OCI-LY3 (cell line): ENCODE results near the gene TMEM266.

Experiments used
- CTCF ChIP-seq: fragments of 200-600, 300-600 bp; sonication (generic); IDR thresholded peaks from 2 replicates; pipeline ENCODE4 v1.5.1; 2014; ENCODE audit warnings: antibody characterized with exemption, low read length, low read depth
- EZH2phosphoT487 ChIP-seq: fragments of 200-600 bp; shearing (Covaris generic); IDR thresholded peaks from 2 replicates; pipeline ENCODE4 v1.6.1; 2018; ENCODE audit warnings: antibody characterized with exemption, mixed run types, low read depth

DNA sequence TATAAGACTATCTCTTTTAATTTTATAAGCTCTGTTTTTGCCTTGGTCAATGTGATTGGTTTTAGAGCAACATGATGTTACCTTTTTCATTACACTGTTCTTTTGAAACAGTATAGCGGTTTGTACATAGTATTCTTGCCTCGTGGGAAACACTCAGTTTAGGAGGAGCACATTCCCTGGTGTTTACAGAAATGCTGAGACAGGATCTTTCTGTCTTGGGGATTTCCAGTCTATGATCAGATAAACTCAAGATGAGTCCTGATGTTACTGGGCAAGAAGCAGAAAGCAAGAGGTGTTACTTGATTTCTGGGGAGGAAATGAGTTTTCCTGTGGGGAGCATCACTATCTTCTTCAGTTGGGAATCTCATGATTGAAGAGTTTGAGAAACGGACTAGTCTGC lies 2.5 kb downstream of the TMEM266 start:
- TF ChIP-seq CTCF (no peak), EZH2phosphoT487 (no peak)
